GM12875 (cell line): Measurements from ENCODE around the gene SELENOP.

Experiments used
- H3K4me3 ChIP-seq: one replicate; pipeline ENCODE4 v1.5.1; 2011; ENCODE audit warnings: low read depth, low read length, control low read depth
- CTCF ChIP-seq: IDR thresholded peaks from 2 replicates; pipeline ENCODE4 v1.5.1; 2011; ENCODE audit warnings: low read depth, mild to moderate bottlenecking, control low read depth, inconsistent platforms, low read length, moderate library complexity, borderline replicate concordance; ENCODE audit not compliant: insufficient read depth

SELENOP gene

GRCh38 chr5:42770003-42770402 lies 41.7 kb downstream of the SELENOP start:
- H3K4me3 ChIP-seq, result no peak overlapping the region
- TF ChIP-seq CTCF, result no peak

GRCh38 chr5:42768106-42768504 lies 43.6 kb downstream of the SELENOP start:
- TF ChIP-seq CTCF, result no peak
- H3K4me3 ChIP-seq, result no peak overlapping the region

- TF ChIP-seq CTCF, result 0 out of 2 replicates have a peak, but pooled peaks have one; percentile 1
- H3K4me3 ChIP-seq, result no peak overlapping the region
Observed at GRCh38 chr5:42767491-42768105, 44.1 kb downstream of the SELENOP start.

- no peak for TF ChIP-seq CTCF
- no peak overlapping the region for H3K4me3 ChIP-seq
Observed at GRCh38 chr5:42761791-42762190, 49.9 kb downstream of the SELENOP start.

- TF ChIP-seq CTCF, result no peak
- H3K4me3 ChIP-seq, result no peak overlapping the region
Observed at GRCh38 chr5:42760426-42760825, 51.3 kb downstream of the SELENOP start.

- H3K4me3 ChIP-seq, result no peak overlapping the region
- no peak for TF ChIP-seq CTCF
Observed at GRCh38 chr5:42759456-42759855, 52.2 kb downstream of the SELENOP start.

- TF ChIP-seq CTCF, result no peak
- no peak within 1 kb of the TSS for H3K4me3 ChIP-seq
Observed at GRCh38 chr5:42756606-42757601, 54.8 kb downstream of the SELENOP start, which contains the start of gene CCDC152. Gene CCDC152, plus strand, starts transcription at chr5:42756818. Its CDS starts 2,304 bp downstream, at chr5:42759122.
